Retinal pigment epithelial cell (primary cell): Measurements from ENCODE around the gene SARDH.

Experiments
- DNase-seq: peaks from one replicate; pipeline ENCODE4 v3.0.0-alpha.2; 2010; ENCODE audit warnings: low read depth
- H3K4me3 ChIP-seq: 2 replicates; pipeline ENCODE4 v1.5.1; 2011; ENCODE audit warnings: mild to moderate bottlenecking, low read length, control low read depth, moderate library complexity
- CTCF ChIP-seq: conservative IDR thresholded peaks from 2 replicates; pipeline ENCODE4 v1.5.1; 2011; ENCODE audit warnings: low read depth, low read length, control low read depth, inconsistent platforms

SARDH gene

GRCh38 chr9:133706307-133707050 lies 31.7 kb downstream of the SARDH start:
- H3K4me3 ChIP-seq, result no peak overlapping the region
- TF ChIP-seq CTCF, result no peak
- DNase-seq, result no peak

- no peak for DNase-seq
- no peak overlapping the region for H3K4me3 ChIP-seq
- no peak for TF ChIP-seq CTCF
Measured at GRCh38 chr9:133705576-133705975, 32.6 kb downstream of the SARDH start.

- DNase-seq, result no peak
- no peak for TF ChIP-seq CTCF
- no peak overlapping the region for H3K4me3 ChIP-seq
Measured at GRCh38 chr9:133704711-133705181, 33.4 kb downstream of the SARDH start.

- no peak overlapping the region for H3K4me3 ChIP-seq
- TF ChIP-seq CTCF, result no peak
- DNase-seq, result no peak
Measured at GRCh38 chr9:133703591-133704399, 34.4 kb downstream of the SARDH start.

- TF ChIP-seq CTCF, result no peak
- H3K4me3 ChIP-seq, result peak overlapping the region; percentile 36
- DNase-seq, result no peak
Measured at GRCh38 chr9:133702798-133703590, 35.2 kb downstream of the SARDH start.

- peak overlapping the region; percentile 36 for H3K4me3 ChIP-seq
- DNase-seq, result no peak
Measured at GRCh38 chr9:133701981-133702797, 36.0 kb downstream of the SARDH start.

More at GRCh38 chr9:133701981-133702797, 36.0 kb downstream of the SARDH start:
- no peak for TF ChIP-seq CTCF
